Tibial artery (tissue), 4 donors: Measurements from ENCODE around the gene DRG2.

Experiments
- DNase-seq, 2 donors: peaks; one replicate each; pipeline ENCODE4 v3.0.0-alpha.2; 2019
- H3K27ac ChIP-seq, 2 donors: fragments of 200-600 bp; sonication (generic) in 1 of 2; 1 replicate in 1 of 2; 2 replicates in 1 of 2; pipeline ENCODE4 v1.5.1; 2018 to 2019; ENCODE audit warnings: mild to moderate bottlenecking in 1 of 2
- H3K27me3 ChIP-seq, 2 donors: fragments of 200-600 bp; sonication (generic) in 1 of 2; one replicate each; pipeline versions ENCODE4 v1.5.1 to v1.6.0; 2016 to 2019
- H3K36me3 ChIP-seq, 3 donors: fragments of 200-600 bp; sonication (generic) in 2 of 3; one replicate each; pipeline ENCODE4 v1.5.1; 2016 to 2019; ENCODE audit warnings: mild to moderate bottlenecking in 2 of 3
- H3K4me1 ChIP-seq, 4 donors: fragments of 200-600 bp; sonication (generic) in 2 of 4; 1 replicate in 3 of 4; 2 replicates in 1 of 4; pipeline ENCODE4 v1.5.1; 2016 to 2019
- H3K4me3 ChIP-seq, 2 donors: fragments of 200-600 bp; sonication (generic) in 1 of 2; 1 replicate in 1 of 2; 2 replicates in 1 of 2; pipeline ENCODE4 v1.5.1; 2018 to 2019; ENCODE audit warnings: mild to moderate bottlenecking in 2 of 2
- H3K9me3 ChIP-seq, 3 donors: fragments of 200-600 bp; sonication (generic) in 1 of 3; one replicate each; pipeline ENCODE4 v1.5.1; 2016 to 2019
- CTCF ChIP-seq, 2 experiments: fragments of 200-600 bp in 1 of 2; fragments of 450-650 bp in 1 of 2; IDR thresholded peaks; one replicate each; pipeline ENCODE4 v1.5.1; 2017 to 2019; ENCODE audit warnings: antibody characterized with exemption in 2 of 2, mild to moderate bottlenecking in 1 of 2, moderate library complexity in 1 of 2
- intact Hi-C: fragments of 100-400 bp; cut with DNase I; formaldehyde crosslinking; loops from one replicate; pipeline ENCODE4 v1.15.0; 2023; ENCODE audit warnings: low total_unique reads

DRG2 gene

GRCh38 chr17:18045691-18046350 is 41.9 kb upstream of the DRG2 start:
- no peak overlapping the region for H3K27ac ChIP-seq
- H3K36me3 ChIP-seq: peaks cover 0 to 47% (median 14%) of the 10 kb centered on the region in 3 donors
- H3K4me3 ChIP-seq: no peak overlapping the region
- H3K9me3 ChIP-seq: no peaks in the 10 kb centered on the region
- TF ChIP-seq CTCF (IDR thresholded peaks at IDR 0.05): no peak
- intact Hi-C loops: no loop called here
- no peaks in the 10 kb centered on the region for H3K27me3 ChIP-seq
- no peak for DNase-seq
- H3K4me1 ChIP-seq: peaks cover 0 to 17% (median 9%) of the 10 kb centered on the region in 4 donors

DNA sequence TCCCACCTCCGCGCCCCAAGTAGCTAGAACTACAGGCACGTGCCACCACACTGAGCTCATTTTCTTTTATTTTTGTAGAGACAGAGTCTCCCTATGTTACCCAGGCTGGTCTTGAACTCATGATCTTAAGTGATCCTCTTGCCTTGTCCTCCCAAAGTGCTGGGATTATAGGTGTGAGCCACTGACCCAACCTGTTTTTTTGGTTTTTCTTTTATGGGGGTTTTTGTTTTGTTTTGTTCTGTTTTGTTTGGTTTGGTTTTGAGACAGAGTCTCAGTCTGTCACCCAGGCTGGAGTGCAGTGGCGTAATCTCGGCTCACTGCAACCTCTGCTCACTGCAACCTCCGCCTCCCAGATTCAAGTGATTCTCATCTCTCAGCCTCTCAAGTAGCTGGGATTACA is 32.2 kb upstream of the DRG2 start:
- no peaks in the 10 kb centered on the region for H3K9me3 ChIP-seq
- intact Hi-C loops: no loop called here
- H3K4me1 ChIP-seq: no peaks in the 10 kb centered on the region
- no peaks in the 10 kb centered on the region for H3K27me3 ChIP-seq
- peaks cover 49 to 84% (median 49%) of the 10 kb centered on the region in 3 donors for H3K36me3 ChIP-seq
- H3K4me3 ChIP-seq: no peak overlapping the region
- no peak for DNase-seq
- TF ChIP-seq CTCF (IDR thresholded peaks at IDR 0.05): no peak
- no peak overlapping the region for H3K27ac ChIP-seq

DNA sequence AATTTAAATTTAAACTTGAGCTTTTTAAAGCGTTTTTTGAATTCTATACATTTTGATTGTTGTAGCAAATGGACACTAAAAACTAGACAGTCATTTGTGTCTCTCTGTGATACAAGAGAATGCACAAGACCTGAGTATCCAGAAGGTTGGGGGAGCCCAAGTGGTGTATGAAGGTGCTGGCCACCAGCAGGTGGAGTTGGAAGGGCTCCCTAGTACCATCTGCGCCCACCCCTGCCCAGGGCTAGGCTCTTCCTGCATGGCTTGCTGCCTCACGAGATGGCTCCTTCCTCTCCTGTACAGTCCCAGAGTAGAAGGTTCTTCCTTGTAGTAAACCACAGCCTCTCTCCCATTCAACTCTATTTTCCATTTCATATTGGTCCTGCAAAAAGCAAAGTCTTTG is 31.5 kb upstream of the DRG2 start:
- no peak for DNase-seq
- intact Hi-C loops: no loop called here
- no peak for TF ChIP-seq CTCF (IDR thresholded peaks at IDR 0.05)
- Histone ChIP-seq H3K9me3 (no peaks in the 10 kb centered on the region), H3K36me3 (peaks cover 52 to 84% (median 55%) of the 10 kb centered on the region in 3 donors), H3K27ac (no peak overlapping the region), H3K4me3 (no peak overlapping the region), H3K27me3 (no peaks in the 10 kb centered on the region), H3K4me1 (no peaks in the 10 kb centered on the region)

DNA sequence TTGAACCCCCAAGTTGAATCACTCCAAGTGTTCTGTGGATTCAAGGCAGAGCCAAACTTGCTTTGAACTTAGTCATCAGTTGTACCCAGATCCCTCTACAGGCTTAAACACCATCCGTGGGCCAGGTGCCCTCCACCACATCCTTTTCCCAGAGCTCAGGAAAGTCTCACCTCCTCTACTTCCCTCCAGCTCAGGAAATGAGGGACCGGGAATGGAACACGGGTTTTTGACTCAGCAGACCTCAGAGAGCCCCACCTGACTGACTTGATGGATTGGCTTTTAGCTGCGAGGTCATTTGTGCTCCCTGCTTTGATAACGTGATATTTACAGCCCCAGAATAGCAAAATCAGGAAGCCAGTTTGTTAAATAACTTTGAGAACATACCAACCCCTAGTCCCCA is 28.5 kb upstream of the DRG2 start:
- Histone ChIP-seq H3K36me3 (peaks cover 65 to 98% (median 80%) of the 10 kb centered on the region in 3 donors), H3K9me3 (no peaks in the 10 kb centered on the region), H3K27ac (no peak overlapping the region), H3K27me3 (no peaks in the 10 kb centered on the region), H3K4me1 (no peaks in the 10 kb centered on the region), H3K4me3 (no peak overlapping the region)
- no peak for DNase-seq
- intact Hi-C loops: no loop called here
- TF ChIP-seq CTCF (IDR thresholded peaks at IDR 0.05): no peak

DNA sequence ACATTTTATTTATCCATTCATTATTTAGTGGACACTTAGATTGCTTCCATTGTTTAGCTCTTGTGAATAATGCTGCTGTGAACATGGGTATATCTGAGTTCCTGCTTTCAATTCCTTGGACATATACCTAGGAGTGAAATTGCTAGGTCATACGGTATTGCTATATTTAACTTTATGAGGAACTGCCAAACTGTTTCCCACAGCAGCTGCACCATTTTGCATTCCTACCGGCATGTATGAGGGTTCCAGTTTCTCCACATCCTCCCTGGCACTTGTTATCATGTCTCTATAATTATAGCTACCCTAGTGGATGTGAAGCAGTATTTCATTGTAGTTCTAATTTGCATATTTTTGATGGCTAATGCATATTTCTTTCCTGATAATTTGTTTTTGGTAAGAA is 23.7 kb upstream of the DRG2 start:
- Histone ChIP-seq H3K9me3 (no peaks in the 10 kb centered on the region), H3K27me3 (no peaks in the 10 kb centered on the region), H3K4me3 (no peak overlapping the region), H3K27ac (no peak overlapping the region), H3K4me1 (no peaks in the 10 kb centered on the region), H3K36me3 (peaks cover 42 to 81% (median 55%) of the 10 kb centered on the region in 3 donors)
- intact Hi-C loops: no loop called here
- TF ChIP-seq CTCF (IDR thresholded peaks at IDR 0.05): no peak
- no peak for DNase-seq
